Testis (tissue), 5 donors: ENCODE measurements around the gene CMTM7. TPM values are rescaled to one million over a fixed set of nuclear protein-coding genes. Genes with fewer than 3 reads are reported as not detected.
A peak's percentile ranks its signal among the peaks of the same experiment; 100 is the strongest.

Experiments used
- DNase-seq: peaks from one replicate; pipeline ENCODE4 v3.0.0-alpha.2; 2019
- H3K27ac ChIP-seq, 2 donors: fragments of 200-600 bp; sonication (generic); one replicate each; pipeline ENCODE4 v1.5.1; 2019
- H3K27me3 ChIP-seq: fragments of 200-600 bp; sonication (generic); one replicate; pipeline ENCODE4 v1.5.1; 2019
- H3K36me3 ChIP-seq: fragments of 200-600 bp; sonication (generic); one replicate; pipeline ENCODE4 v1.5.1; 2017; ENCODE audit warnings: low read depth; ENCODE audit errors: missing control alignments
- H3K4me1 ChIP-seq: fragments of 200-600 bp; sonication (generic); one replicate; pipeline ENCODE4 v1.5.1; 2019
- H3K4me3 ChIP-seq, 2 donors: fragments of 200-600 bp; sonication (generic); one replicate each; pipeline ENCODE4 v1.5.1; 2017 to 2019
- H3K9me3 ChIP-seq: fragments of 200-600 bp; sonication (generic); one replicate; pipeline ENCODE4 v1.5.1; 2017
- POLR2A ChIP-seq: fragments of 450-650 bp; IDR thresholded peaks from one replicate; pipeline ENCODE4 v1.6.1; 2017; ENCODE audit warnings: antibody characterized with exemption, mild to moderate bottlenecking, moderate library complexity
- WGBS, 2 donors: methylation state at CpG; one replicate each; pipeline ENCODE4 v1.1.5; 2018; 5-methylcytosine and 5-hydroxymethylcytosine counted together
- intact Hi-C: fragments of 100-400 bp; cut with DNase I; formaldehyde crosslinking; loops from one replicate; pipeline ENCODE4 v1.15.1; 2023; ENCODE audit warnings: low total_unique reads
- long read RNA-seq, 2 donors: transcript quantifications; one replicate each; lab custom pipeline, GENCODE V29; 2026
- polyA plus RNA-seq: library from polyadenylated mRNA; stranded (reverse); fragments of 350-450 nt; fragmentation: Illumina TruSeq; extraction: RNeasy Lipid Tissue Mini Kit (QIAGEN cat#74804); gene quantifications from one replicate; pipeline ENCODE4 v1.2.3, GENCODE V29; 2014; ENCODE audit warnings: low read depth, low replicate concordance; ENCODE audit not compliant: insufficient read depth
- total RNA-seq, 2 donors: library from RNA; depleted of rRNA; stranded (reverse); fragments of >200 nt; gene quantifications; one replicate each; pipeline ENCODE4 v1.2.3, GENCODE V29; 2016
- TF ChIP-seq, protein P1 (sequence below), 3 experiments: fragments of 450-650 bp in 2 of 3; fragments of 200-600 bp in 1 of 3; sonication (generic) in 1 of 3; IDR thresholded peaks; one replicate each; pipeline ENCODE4 v1.5.1; 2016 to 2019; ENCODE audit warnings: antibody characterized with exemption in 3 of 3, mild to moderate bottlenecking in 2 of 3, moderate library complexity in 1 of 3

The CMTM7 gene, protein sequence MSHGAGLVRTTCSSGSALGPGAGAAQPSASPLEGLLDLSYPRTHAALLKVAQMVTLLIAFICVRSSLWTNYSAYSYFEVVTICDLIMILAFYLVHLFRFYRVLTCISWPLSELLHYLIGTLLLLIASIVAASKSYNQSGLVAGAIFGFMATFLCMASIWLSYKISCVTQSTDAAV
- 10 to 100 TPM; 19.7 to 40.9 TPM for total RNA-seq
- polyA plus RNA-seq = 15.0 TPM
- long read RNA-seq, donor 1, transcript CMTM7-201 (5 exons, 2,038 nt) = major isoform, 17 of 27 reads
- long read RNA-seq, donor 1, transcript CMTM7-202 (4 exons, 1,214 nt) = minor isoform, 9 of 27 reads
- long read RNA-seq, donor 1, partial matches to known transcripts = 0 of 27 reads
- long read RNA-seq, donor 1, other reads (novel, unspliced or antisense) = 0 of 27 reads
- long read RNA-seq, donor 2, partial matches to known transcripts = 0 of 5 reads
- long read RNA-seq, donor 2, other reads (novel, unspliced or antisense) = 0 of 5 reads

DNA sequence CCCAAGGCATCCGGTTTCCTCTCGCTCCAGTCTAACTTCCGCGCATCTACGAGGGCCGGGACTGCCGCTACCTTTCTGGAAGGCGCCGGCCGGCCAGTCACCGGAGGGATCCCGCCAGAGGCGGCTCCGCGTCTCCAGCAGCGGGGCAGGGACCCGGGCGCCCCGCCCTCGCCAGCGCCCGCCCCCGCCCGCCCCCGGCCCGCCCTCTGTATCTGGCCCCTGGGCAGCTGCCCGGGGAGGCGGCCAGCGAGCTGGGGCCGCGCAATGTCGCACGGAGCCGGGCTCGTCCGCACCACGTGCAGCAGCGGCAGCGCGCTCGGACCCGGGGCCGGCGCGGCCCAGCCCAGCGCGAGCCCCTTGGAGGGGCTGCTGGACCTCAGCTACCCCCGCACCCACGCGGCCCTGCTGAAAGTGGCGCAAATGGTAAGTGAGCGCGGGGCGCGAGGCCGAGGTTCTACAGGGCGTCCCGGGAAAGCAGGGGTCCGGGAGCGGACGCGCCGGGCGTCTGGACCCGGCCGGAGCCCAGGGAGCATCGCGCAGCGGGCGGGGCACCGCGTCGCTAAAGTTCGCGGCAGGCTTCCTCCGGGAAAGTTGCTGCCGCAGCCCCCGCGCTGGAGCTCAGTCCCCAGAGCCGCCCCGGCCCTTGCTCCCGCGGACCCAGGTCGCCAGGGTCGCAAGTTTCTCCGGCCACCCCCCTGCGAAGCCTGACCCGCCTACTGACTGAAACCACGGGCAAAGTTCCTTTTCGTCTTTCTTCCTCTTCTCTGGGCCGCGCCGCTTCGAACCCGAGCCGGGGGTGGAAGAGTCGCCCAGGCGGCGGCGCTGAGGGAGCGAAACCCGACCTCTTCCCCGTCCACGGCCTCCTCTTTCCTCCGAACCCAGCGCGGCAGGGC, at the start of gene CMTM7:
Gene CMTM7 (plus strand): TSS at position 211 of the 893 bp plus-strand sequence. CDS start 54 bp downstream, at position 265.
- intact Hi-C loops = no loop called here
- WGBS, 2 donors = 0 to 1% methylated on average over 13 to 64 of the region's 107 CpGs
- Histone ChIP-seq H3K36me3 (no peaks in the 10 kb centered on the region), H3K9me3 (no peaks in the 10 kb centered on the region), H3K4me1 (peaks cover 7% of the 10 kb centered on the region), H3K27ac (peak within 1 kb of the TSS; percentile 51 to 85), H3K27me3 (no peaks in the 10 kb centered on the region), H3K4me3 (peak within 1 kb of the TSS; percentile 73 to 74)
- peak; percentile 63 for DNase-seq
- no peak for TF ChIP-seq POLR2A
- TF ChIP-seq, protein P1, sequence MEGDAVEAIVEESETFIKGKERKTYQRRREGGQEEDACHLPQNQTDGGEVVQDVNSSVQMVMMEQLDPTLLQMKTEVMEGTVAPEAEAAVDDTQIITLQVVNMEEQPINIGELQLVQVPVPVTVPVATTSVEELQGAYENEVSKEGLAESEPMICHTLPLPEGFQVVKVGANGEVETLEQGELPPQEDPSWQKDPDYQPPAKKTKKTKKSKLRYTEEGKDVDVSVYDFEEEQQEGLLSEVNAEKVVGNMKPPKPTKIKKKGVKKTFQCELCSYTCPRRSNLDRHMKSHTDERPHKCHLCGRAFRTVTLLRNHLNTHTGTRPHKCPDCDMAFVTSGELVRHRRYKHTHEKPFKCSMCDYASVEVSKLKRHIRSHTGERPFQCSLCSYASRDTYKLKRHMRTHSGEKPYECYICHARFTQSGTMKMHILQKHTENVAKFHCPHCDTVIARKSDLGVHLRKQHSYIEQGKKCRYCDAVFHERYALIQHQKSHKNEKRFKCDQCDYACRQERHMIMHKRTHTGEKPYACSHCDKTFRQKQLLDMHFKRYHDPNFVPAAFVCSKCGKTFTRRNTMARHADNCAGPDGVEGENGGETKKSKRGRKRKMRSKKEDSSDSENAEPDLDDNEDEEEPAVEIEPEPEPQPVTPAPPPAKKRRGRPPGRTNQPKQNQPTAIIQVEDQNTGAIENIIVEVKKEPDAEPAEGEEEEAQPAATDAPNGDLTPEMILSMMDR (IDR thresholded peaks at IDR 0.05) = no peak

DNA sequence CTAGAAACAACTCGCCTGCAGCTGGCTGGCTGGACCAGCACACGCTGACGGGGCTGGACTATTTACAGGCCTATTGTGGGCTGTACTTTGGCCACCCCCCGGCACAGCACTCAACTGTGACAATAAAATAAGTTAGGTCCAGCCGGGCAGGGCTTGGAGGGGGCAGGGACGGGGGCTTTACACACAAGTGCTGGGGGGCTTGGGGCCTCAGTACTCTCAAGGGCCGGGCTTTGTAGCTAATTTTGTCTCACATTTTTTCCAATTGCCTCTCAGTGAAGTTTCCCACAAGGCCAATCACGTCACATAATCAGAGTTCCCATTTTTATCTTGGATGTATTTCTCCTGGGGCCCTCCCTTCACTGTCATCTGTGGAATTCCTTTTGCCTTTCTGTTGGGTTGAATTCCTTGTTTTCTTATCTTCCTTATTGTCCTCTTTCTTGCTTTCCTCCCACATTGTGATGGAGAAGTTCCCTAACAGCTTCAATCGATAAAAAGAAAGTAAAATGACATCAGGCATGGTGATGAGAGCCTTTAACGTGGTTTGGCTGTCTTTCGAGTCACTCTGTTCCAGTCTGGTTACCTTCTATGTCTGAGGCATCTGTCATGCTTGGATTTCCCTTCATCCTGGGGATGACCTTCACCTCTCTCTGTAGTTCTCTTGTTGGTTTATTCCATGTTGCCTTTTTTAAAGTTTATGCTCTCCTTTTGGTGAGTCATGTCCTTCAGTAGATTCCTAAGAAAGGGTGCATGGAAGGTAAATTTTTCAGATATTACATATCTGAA, 44.1 kb upstream of the CMTM7 start:
- DNase-seq = peak; percentile 23
- intact Hi-C loops = no loop called here
- Histone ChIP-seq H3K9me3 (no peaks in the 10 kb centered on the region), H3K27me3 (no peaks in the 10 kb centered on the region), H3K36me3 (no peaks in the 10 kb centered on the region), H3K4me1 (peaks cover 5% of the 10 kb centered on the region), H3K27ac (peak overlapping the region; percentile 4 to 20), H3K4me3 (no peak overlapping the region)
- 56 to 71% methylated on average over 11 of the region's 11 CpGs for WGBS, 2 donors
- no peak for TF ChIP-seq POLR2A
- TF ChIP-seq, protein P1 (IDR thresholded peaks at IDR 0.05) = no peak

DNA sequence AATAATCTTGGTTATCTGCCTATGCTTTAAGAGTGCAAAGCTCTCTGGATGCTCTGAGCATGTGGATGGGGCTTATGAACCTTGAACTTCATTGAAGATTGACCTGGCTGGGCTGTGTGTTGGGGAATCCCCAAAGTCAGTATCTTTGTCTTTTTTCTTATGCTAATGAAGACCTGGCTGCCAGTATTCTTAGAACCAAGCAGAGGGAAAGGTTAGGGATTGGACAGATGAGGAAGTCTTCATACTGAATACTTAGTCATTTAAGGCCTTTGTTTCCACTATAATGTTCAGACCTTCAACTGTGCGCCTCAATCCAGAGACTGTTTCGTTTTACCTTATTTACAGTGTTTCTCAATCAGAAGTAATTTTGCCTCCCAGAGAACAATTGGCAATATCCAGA, 42.5 kb upstream of the CMTM7 start:
- Histone ChIP-seq H3K36me3 (no peaks in the 10 kb centered on the region), H3K9me3 (no peaks in the 10 kb centered on the region), H3K4me1 (peaks cover 5% of the 10 kb centered on the region), H3K4me3 (no peak overlapping the region), H3K27me3 (no peaks in the 10 kb centered on the region), H3K27ac (no peak overlapping the region)
- TF ChIP-seq, protein P1 (IDR thresholded peaks at IDR 0.05) = no peak
- TF ChIP-seq POLR2A = no peak
- 61 to 97% methylated on average over 2 of the region's 2 CpGs for WGBS, 2 donors
- intact Hi-C loops = no loop called here
- no peak for DNase-seq

DNA sequence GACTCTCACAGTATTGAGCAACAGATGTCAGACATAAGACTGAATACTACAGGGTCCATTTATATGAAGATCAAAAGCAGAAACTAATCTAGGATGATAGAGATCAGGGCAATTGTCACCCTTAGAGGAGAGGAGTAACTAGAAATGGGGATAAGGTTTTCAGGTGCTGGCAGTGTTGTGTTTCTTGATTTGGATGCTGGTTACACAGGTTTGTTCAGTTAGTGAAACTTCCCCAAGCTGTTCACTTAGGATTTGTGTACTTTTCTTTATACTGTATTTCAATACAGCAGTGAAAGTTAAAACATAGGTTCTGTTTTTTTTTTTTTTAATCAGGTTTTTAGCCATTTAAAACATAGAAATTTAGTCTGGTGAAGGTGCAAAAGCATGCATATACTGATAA, 39.1 kb upstream of the CMTM7 start:
- intact Hi-C loops = no loop called here
- no peak for DNase-seq
- H3K9me3 ChIP-seq = no peaks in the 10 kb centered on the region
- no peak overlapping the region for H3K27ac ChIP-seq
- H3K27me3 ChIP-seq = no peaks in the 10 kb centered on the region
- no peak overlapping the region for H3K4me3 ChIP-seq
- no peaks in the 10 kb centered on the region for H3K36me3 ChIP-seq
- TF ChIP-seq POLR2A = no peak
- TF ChIP-seq, protein P1 (IDR thresholded peaks at IDR 0.05) = no peak
- H3K4me1 ChIP-seq = peaks cover 3% of the 10 kb centered on the region
